ENCODE results near the gene S100P.

- no peak for TF ChIP-seq FOXA2 (IDR thresholded peaks at IDR 0.05)
- TF ChIP-seq CTCF (IDR thresholded peaks at IDR 0.05; ENCODE audit: low read depth, low read length, missing input control) = no peak
- no peak for TF ChIP-seq ZBTB33 (IDR thresholded peaks at IDR 0.05)
- TF ChIP-seq JUND (IDR thresholded peaks at IDR 0.05) = no peak
- TF ChIP-seq REST (IDR thresholded peaks at IDR 0.05) = no peak
- no peak for TF ChIP-seq ATF3 (IDR thresholded peaks at IDR 0.05)
- no peak for TF ChIP-seq FOXA1 (IDR thresholded peaks at IDR 0.05)
- TF ChIP-seq TAF1 (conservative IDR thresholded peaks at IDR 0.05) = no peak
- TF ChIP-seq YY1 (IDR thresholded peaks at IDR 0.05) = no peak
- no peak for TF ChIP-seq GABPA (IDR thresholded peaks at IDR 0.05 in 1 of 2, conservative IDR thresholded peaks at IDR 0.05 in 1 of 2)
- no peak for TF ChIP-seq EGR1 (IDR thresholded peaks at IDR 0.05; ENCODE audit: low read depth in 2 of 2)
- TF ChIP-seq SP1 (IDR thresholded peaks at IDR 0.05) = no peak
- TF ChIP-seq RXRA (IDR thresholded peaks at IDR 0.05) = no peak
- no peak for TF ChIP-seq HNF4A (conservative IDR thresholded peaks at IDR 0.05)
Observed at GRCh38 chr4:6658209-6658595, 35.5 kb upstream of the S100P start.

Data from liver (tissue), 3 donors.